Measurements from ENCODE around the gene DOCK6. TPM values are rescaled to one million over a fixed set of nuclear protein-coding genes. Genes with fewer than 3 reads are reported as not detected.

The DOCK6 gene
- total RNA-seq, 1 experiment from 2014 or later = 57.9 TPM

GRCh38 chr19:11240008-11240444 is 22.3 kb downstream of the DOCK6 start:
- H2AK5ac ChIP-seq (ENCODE audit: insufficient read length, low read length) = no peak overlapping the region
- no peak overlapping the region for H3K23ac ChIP-seq (ENCODE audit: insufficient read length, low read depth, low read length)
- H2BK5ac ChIP-seq (ENCODE audit: insufficient read length, low read length) = no peak overlapping the region
- no peak overlapping the region for H4K91ac ChIP-seq (ENCODE audit: insufficient read length, low read depth, low read length)
- Mint-ChIP-seq H3K27ac (no peak overlapping the region), H3K4me3 (no peak overlapping the region), H3K4me1 (peaks cover 5 to 13% of the 10 kb centered on the region in 2 experiments), H3K36me3 (ENCODE audit: insufficient read depth in 1 of 3, low read depth in 3 of 3) (peaks cover 9 to 41% (median 35%) of the 10 kb centered on the region in 3 experiments), H3K27me3 (ENCODE audit: low read depth) (peaks cover 3% of the 10 kb centered on the region; the same call in 1 of the 2 replicates), H3K9me3 (no peaks in the 10 kb centered on the region)
- no peak for TF ChIP-seq CTCF (conservative IDR thresholded peaks at IDR 0.05)
- no peak overlapping the region for H3K27ac ChIP-seq (ENCODE audit: insufficient read length, low read depth, low read length)
- DNase-seq = no peak
- no peak overlapping the region for H3K18ac ChIP-seq (ENCODE audit: insufficient read length, low read depth, low read length)
- H2BK15ac ChIP-seq (ENCODE audit: low read depth, low read length) = no peak overlapping the region
- H3K27me3 ChIP-seq (ENCODE audit: insufficient read depth, low read length) = no peaks in the 10 kb centered on the region
- no peak overlapping the region for H3K9ac ChIP-seq (ENCODE audit: extremely low read depth, insufficient read length, low read length)
- H2BK120ac ChIP-seq (ENCODE audit: low read depth, low read length, poor library complexity, severe bottlenecking) = no peak overlapping the region
- no peak overlapping the region for H3T11ph ChIP-seq (ENCODE audit: low read length)
- H2BK20ac ChIP-seq (ENCODE audit: low read depth, low read length, poor library complexity, severe bottlenecking) = no peak overlapping the region
- H3K9me3 ChIP-seq (ENCODE audit: control insufficient read depth, low read depth, low read length) = no peaks in the 10 kb centered on the region
- no peak overlapping the region for H3K4me2 ChIP-seq (ENCODE audit: insufficient read depth, insufficient read length, low read length)
- H3K79me1 ChIP-seq (ENCODE audit: insufficient read depth, low read depth, low read length, poor library complexity, severe bottlenecking) = no peaks in the 10 kb centered on the region
- H3K4me1 ChIP-seq (ENCODE audit: insufficient read depth, low read length) = no peaks in the 10 kb centered on the region
- no peak overlapping the region for H3K4ac ChIP-seq (ENCODE audit: low read depth, low read length)
- WGBS (ENCODE audit: extremely low coverage, insufficient read length, low lambda C conversion rate) = no CpG with 5 or more reads among the region's 8 CpGs
- no peaks in the 10 kb centered on the region for H3K23me2 ChIP-seq (ENCODE audit: insufficient read length, low read depth, low read length, poor library complexity, severe bottlenecking)
- no peak overlapping the region for H3K56ac ChIP-seq (ENCODE audit: insufficient read length, low read depth, low read length)
- no peak overlapping the region for H2AFZ ChIP-seq (ENCODE audit: low read length)
- H3K79me2 ChIP-seq (ENCODE audit: insufficient read depth, low read length) = no peaks in the 10 kb centered on the region
- no peak overlapping the region for H2BK12ac ChIP-seq (ENCODE audit: insufficient read length, low read depth, low read length)
- peaks cover 2% of the 10 kb centered on the region for H4K20me1 ChIP-seq (ENCODE audit: control insufficient read depth, insufficient read depth, insufficient read length)
- H4K5ac ChIP-seq (ENCODE audit: insufficient read length, low read depth, low read length) = no peak overlapping the region
- H4K8ac ChIP-seq (replicated peaks; ENCODE audit: insufficient read length, low read depth, low read length) = no peak overlapping the region
- no peak overlapping the region for H3K14ac ChIP-seq (ENCODE audit: insufficient read depth, low read length)

Data from H9 (cell line).